Tibial nerve (tissue), 4 donors: ENCODE results near the gene DCBLD2.

Experiments used
- CTCF ChIP-seq, 5 experiments: fragments of 200-600 bp in 3 of 5; fragments of 450-650 bp in 2 of 5; sonication (generic) in 3 of 5; IDR thresholded peaks; one replicate each; pipeline ENCODE4 v1.5.1; 2016 to 2019; ENCODE audit warnings: antibody characterized with exemption in 5 of 5, mild to moderate bottlenecking in 3 of 5, moderate library complexity in 2 of 5
- EP300 ChIP-seq, 2 donors: sonication (generic); formaldehyde crosslinking; IDR thresholded peaks; one replicate each; pipeline ENCODE4 v1.6.1; 2017; ENCODE audit warnings: antibody characterized with exemption in 2 of 2, mild to moderate bottlenecking in 1 of 2
- POLR2A ChIP-seq, 2 donors: fragments of 450-650 bp; IDR thresholded peaks; one replicate each; pipeline ENCODE4 v1.6.1; 2017; ENCODE audit warnings: antibody characterized with exemption in 2 of 2, mild to moderate bottlenecking in 2 of 2, moderate library complexity in 2 of 2

GRCh38 chr3:98890965-98891910, 10.3 kb downstream of the DCBLD2 start:
- TF ChIP-seq POLR2A (IDR thresholded peaks at IDR 0.05), result no peak
- TF ChIP-seq CTCF (IDR thresholded peaks at IDR 0.05), result no peak
- no peak for TF ChIP-seq EP300 (IDR thresholded peaks at IDR 0.05)
